Smooth muscle cell (in vitro differentiated cells): ENCODE data around the gene MYH15. TPM values are rescaled to one million over a fixed set of nuclear protein-coding genes. Genes with fewer than 3 reads are reported as not detected.
"Not testable (repeated sequence)": the region's sequence is repeated elsewhere in the genome, so short reads cannot be mapped to it uniquely, and the experiment has no call there.

Source experiments
- DNase-seq: peaks from one replicate; lab custom pipeline; 2025; ENCODE audit not compliant: unreplicated experiment; lab: John Stamatoyannopoulos, UW
- H2AFZ ChIP-seq: fragments of 200-600 bp; sonication (generic); 2 replicates; pipeline ENCODE4 v1.6.0; 2016; ENCODE audit warnings: antibody characterized with exemption, low read depth, mild to moderate bottlenecking
- H3F3A ChIP-seq: fragments of 200-600 bp; sonication (generic); 2 replicates; pipeline ENCODE4 v1.6.0; 2017; ENCODE audit warnings: antibody characterized with exemption, low read depth
- H3K27ac ChIP-seq: fragments of 200-600 bp; sonication (generic); 2 replicates; pipeline ENCODE4 v1.5.1; 2016; ENCODE audit warnings: low read depth, mild to moderate bottlenecking
- H3K27me3 ChIP-seq: fragments of 200-600 bp; sonication (generic); 2 replicates; pipeline ENCODE4 v1.6.1; 2016; ENCODE audit warnings: low read depth, mild to moderate bottlenecking
- H3K36me3 ChIP-seq: fragments of 200-600 bp; sonication (generic); 2 replicates; pipeline ENCODE4 v1.5.1; 2016; ENCODE audit warnings: low read depth
- H3K4me1 ChIP-seq: fragments of 200-600 bp; sonication (generic); 2 replicates; pipeline ENCODE4 v1.5.1; 2016; ENCODE audit warnings: low read depth
- H3K4me2 ChIP-seq: fragments of 200-600 bp; sonication (generic); 2 replicates; pipeline ENCODE4 v1.6.0; 2016; ENCODE audit warnings: mild to moderate bottlenecking
- H3K4me3 ChIP-seq: fragments of 200-600 bp; sonication (generic); 2 replicates; pipeline ENCODE4 v1.5.1; 2016; ENCODE audit warnings: mild to moderate bottlenecking
- H3K79me2 ChIP-seq: fragments of 200-600 bp; sonication (generic); 2 replicates; pipeline ENCODE4 v1.6.0; 2016; ENCODE audit warnings: low read depth, mild to moderate bottlenecking
- H3K9ac ChIP-seq: fragments of 200-600 bp; sonication (generic); 2 replicates; pipeline ENCODE4 v1.6.0; 2016; ENCODE audit warnings: low read depth
- H3K9me3 ChIP-seq: fragments of 200-600 bp; sonication (generic); replicated peaks from 2 replicates; pipeline ENCODE4 v1.5.1; 2016; ENCODE audit warnings: low read depth
- H4K20me1 ChIP-seq: fragments of 200-600 bp; sonication (generic); 2 replicates; pipeline ENCODE4 v1.6.0; 2016; ENCODE audit warnings: low read depth
- CTCF ChIP-seq: fragments of 200-600 bp; sonication (generic); IDR thresholded peaks from 2 replicates; pipeline ENCODE4 v1.5.1; 2017; ENCODE audit warnings: borderline replicate concordance, mild to moderate bottlenecking, antibody characterized with exemption; ENCODE audit not compliant: insufficient read depth, poor library complexity, severe bottlenecking
- WGBS: methylation state at CpG from one replicate; pipeline ENCODE4 v1.1.7; 2016; ENCODE audit warnings: low lambda C conversion rate; 5-methylcytosine and 5-hydroxymethylcytosine counted together
- polyA plus RNA-seq: library from polyadenylated mRNA; unstranded; fragments of >200 nt; fragmentation: Nextera tagmentation; extraction: Ambion mirVana; gene quantifications from 2 replicates; pipeline ENCODE4 v1.2.1, GENCODE V29; 2016
- total RNA-seq: library from RNA; depleted of rRNA; stranded (reverse); fragments of >200 nt; gene quantifications from 2 replicates; pipeline ENCODE4 v1.2.3, GENCODE V29; 2014

MYH15 gene
- total and polyA plus RNA-seq, 2 experiments from 2014 or later: 0.18 TPM; not detected in 1

GRCh38 chr3:108387063-108387462 lies 123.3 kb downstream of the MYH15 start:
- Histone ChIP-seq H3K27ac (no peak overlapping the region), H4K20me1 (no peaks in the 10 kb centered on the region), H3K4me1 (no peaks in the 10 kb centered on the region), H3F3A (no peaks in the 10 kb centered on the region), H2AFZ (no peak overlapping the region), H3K4me3 (no peak overlapping the region), H3K9ac (no peak overlapping the region), H3K4me2 (no peak overlapping the region), H3K36me3 (no peaks in the 10 kb centered on the region), H3K79me2 (no peaks in the 10 kb centered on the region), H3K9me3 (no peaks in the 10 kb centered on the region), H3K27me3 (peaks cover 6% of the 10 kb centered on the region)
- no peak for TF ChIP-seq CTCF
- WGBS: 89% methylated on average over 1 of the region's 1 CpG
- no peak for DNase-seq

GRCh38 chr3:108383306-108383705 lies 127.1 kb downstream of the MYH15 start:
- no peak for DNase-seq
- no peak overlapping the region for H2AFZ ChIP-seq
- no peak overlapping the region for H3K4me3 ChIP-seq
- H3K27ac ChIP-seq: no peak overlapping the region
- TF ChIP-seq CTCF: no peak
- H3F3A ChIP-seq: no peaks in the 10 kb centered on the region
- no peaks in the 10 kb centered on the region for H3K9me3 ChIP-seq
- no peak overlapping the region for H3K9ac ChIP-seq
- no peaks in the 10 kb centered on the region for H3K27me3 ChIP-seq
- no peaks in the 10 kb centered on the region for H3K4me1 ChIP-seq
- H3K4me2 ChIP-seq: no peak overlapping the region
- no peaks in the 10 kb centered on the region for H3K36me3 ChIP-seq
- H4K20me1 ChIP-seq: no peaks in the 10 kb centered on the region
- no peaks in the 10 kb centered on the region for H3K79me2 ChIP-seq

- Histone ChIP-seq H3K27me3 (no peaks in the 10 kb centered on the region), H3K36me3 (no peaks in the 10 kb centered on the region), H3K4me3 (no peak overlapping the region), H3K9ac (no peak overlapping the region), H3F3A (no peaks in the 10 kb centered on the region), H3K27ac (no peak overlapping the region), H4K20me1 (no peaks in the 10 kb centered on the region), H3K9me3 (no peaks in the 10 kb centered on the region), H2AFZ (no peak overlapping the region), H3K4me2 (no peak overlapping the region), H3K4me1 (no peaks in the 10 kb centered on the region), H3K79me2 (no peaks in the 10 kb centered on the region)
- no peak for DNase-seq
- TF ChIP-seq CTCF: no peak
- WGBS: 55% methylated on average over 3 of the region's 3 CpGs
These were observed 128.8 kb downstream of the MYH15 start for GRCh38 chr3:108381529-108382140.

GRCh38 chr3:108380128-108380795 lies 130.1 kb downstream of the MYH15 start:
- no peak overlapping the region for H2AFZ ChIP-seq
- H3K27ac ChIP-seq: no peak overlapping the region
- H3K9me3 ChIP-seq: no peaks in the 10 kb centered on the region
- no peaks in the 10 kb centered on the region for H4K20me1 ChIP-seq
- H3K27me3 ChIP-seq: no peaks in the 10 kb centered on the region
- no peak for DNase-seq
- no peaks in the 10 kb centered on the region for H3K36me3 ChIP-seq
- H3K4me3 ChIP-seq: no peak overlapping the region
- TF ChIP-seq CTCF: no peak
- no peak overlapping the region for H3K4me2 ChIP-seq
- no peaks in the 10 kb centered on the region for H3K79me2 ChIP-seq
- H3K4me1 ChIP-seq: no peaks in the 10 kb centered on the region
- H3K9ac ChIP-seq: no peak overlapping the region
- H3F3A ChIP-seq: no peaks in the 10 kb centered on the region
- WGBS: 94% methylated on average over 7 of the region's 7 CpGs

- WGBS: 77% methylated on average over 2 of the region's 2 CpGs
- not testable (repeated sequence) for H3K9ac ChIP-seq, H3K27me3 ChIP-seq, H3K4me2 ChIP-seq, H3F3A ChIP-seq, H2AFZ ChIP-seq, H3K9me3 ChIP-seq, H4K20me1 ChIP-seq, H3K36me3 ChIP-seq, H3K27ac ChIP-seq, DNase-seq, H3K4me1 ChIP-seq, H3K79me2 ChIP-seq, H3K4me3 ChIP-seq
These were observed 131.4 kb downstream of the MYH15 start for GRCh38 chr3:108378952-108379342.
